NCI-H2107 treated with DMSO at 0.1 percent for 48 hours (cell line): ENCODE measurements around the gene SLBP.

Source experiments
- DNase-seq: peaks from one replicate; lab custom pipeline; 2025; ENCODE audit not compliant: unreplicated experiment; lab: John Stamatoyannopoulos, UW

SLBP gene

GRCh38 chr4:1656132-1656531 lies 56.0 kb downstream of the SLBP start:
- DNase-seq = no peak

GRCh38 chr4:1655676-1656075 lies 56.4 kb downstream of the SLBP start:
- no peak for DNase-seq

- DNase-seq = no peak
Observed at GRCh38 chr4:1655081-1655480, 57.0 kb downstream of the SLBP start.

GRCh38 chr4:1654216-1654955 lies 57.7 kb downstream of the SLBP start:
- DNase-seq = no peak

- no peak for DNase-seq
Observed at GRCh38 chr4:1653776-1654175, 58.3 kb downstream of the SLBP start.

- DNase-seq = no peak
Observed at GRCh38 chr4:1652088-1652487, 60.0 kb downstream of the SLBP start.

- DNase-seq = no peak
Observed at GRCh38 chr4:1651609-1652008, 60.5 kb downstream of the SLBP start.

GRCh38 chr4:1648962-1649361 lies 63.2 kb downstream of the SLBP start:
- DNase-seq = no peak

- no peak for DNase-seq
Observed at GRCh38 chr4:1647432-1647831, 64.7 kb downstream of the SLBP start.

- DNase-seq = no peak
Observed at GRCh38 chr4:1646690-1647089, 65.4 kb downstream of the SLBP start.

GRCh38 chr4:1644891-1645657 lies 67.0 kb downstream of the SLBP start:
- DNase-seq = no peak

DNA sequence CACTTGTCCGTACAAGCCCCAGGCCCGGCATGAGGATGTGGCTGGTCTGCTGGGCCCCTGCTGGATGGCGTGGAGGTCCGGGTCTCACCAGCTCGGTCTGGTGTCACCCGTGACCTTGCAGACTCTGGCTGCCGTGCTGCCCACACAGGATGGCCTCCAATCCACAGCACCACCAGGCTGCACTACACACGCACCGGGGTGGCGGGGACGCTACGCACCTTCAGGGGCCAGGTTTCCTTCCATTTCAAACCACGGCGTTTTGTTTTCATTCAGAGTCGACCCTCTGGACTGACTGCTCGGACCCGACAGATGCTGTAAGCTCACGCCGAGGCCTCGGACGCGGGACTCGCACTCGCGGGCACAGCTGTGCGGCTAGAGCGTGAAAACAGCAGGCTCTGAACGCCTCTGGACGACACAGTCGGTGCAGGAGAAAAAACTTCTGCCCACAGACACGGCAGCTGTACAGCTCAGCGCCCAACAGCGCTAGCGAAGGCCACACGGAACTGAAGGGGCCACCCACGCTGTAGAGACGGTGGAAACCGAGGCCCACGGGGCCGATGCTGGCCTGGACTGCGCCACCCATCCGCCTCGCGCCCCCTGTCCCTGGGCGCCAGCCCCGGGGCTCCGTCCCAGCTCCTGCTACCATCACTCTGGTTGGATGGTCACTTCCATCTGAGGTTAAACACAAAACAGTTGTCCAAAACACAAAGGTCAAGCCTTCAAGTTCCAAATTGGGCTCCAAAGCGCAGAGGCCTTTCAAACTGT lies 68.0 kb downstream of the SLBP start:
- no peak for DNase-seq
